NCI-H345 treated with DMSO at 0.1 percent for 48 hours (cell line): ENCODE results near the gene HNRNPAB.
"Not testable (repeated sequence)": the region's sequence is repeated elsewhere in the genome, so short reads cannot be mapped to it uniquely, and the experiment has no call there.

Experiments used
- DNase-seq: peaks from one replicate; lab custom pipeline; 2025; ENCODE audit not compliant: unreplicated experiment; lab: John Stamatoyannopoulos, UW

The HNRNPAB gene

GRCh38 chr5:178229111-178229510, 24.8 kb downstream of the HNRNPAB start:
- DNase-seq, result not testable (repeated sequence)

GRCh38 chr5:178229861-178230260, 25.5 kb downstream of the HNRNPAB start:
- no peak for DNase-seq

DNA sequence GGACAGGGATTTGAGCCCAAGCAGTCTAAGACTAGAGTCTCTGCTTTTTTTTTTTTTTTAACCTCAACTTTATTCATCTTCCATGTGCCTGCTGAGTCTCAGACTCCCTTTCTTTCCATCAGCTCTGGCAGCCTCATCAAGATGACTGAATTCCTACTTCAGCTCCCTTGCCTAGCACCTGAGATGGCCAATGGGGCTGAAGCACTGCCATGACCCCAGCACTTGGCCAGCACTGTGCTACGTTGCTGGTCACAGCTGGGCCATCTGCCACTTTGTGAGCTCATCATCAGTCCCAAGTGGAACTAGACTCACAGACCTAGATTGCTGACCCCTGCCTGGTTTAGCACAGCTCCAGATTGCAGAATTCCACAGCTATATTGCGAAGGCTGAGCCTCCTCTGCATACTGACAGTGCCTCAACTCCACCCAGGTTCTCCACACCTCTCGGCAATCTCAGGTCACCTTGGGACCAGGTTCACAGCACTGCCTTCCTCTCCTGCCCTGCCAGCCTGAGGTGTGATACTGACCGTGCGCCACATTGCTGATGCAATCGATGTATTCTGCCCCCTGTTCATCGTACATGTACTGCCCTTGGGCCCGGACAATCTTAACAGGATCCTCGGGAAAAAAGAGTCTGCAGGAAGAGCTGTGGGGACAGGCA, 26.7 kb downstream of the HNRNPAB start:
- no peak for DNase-seq

DNA sequence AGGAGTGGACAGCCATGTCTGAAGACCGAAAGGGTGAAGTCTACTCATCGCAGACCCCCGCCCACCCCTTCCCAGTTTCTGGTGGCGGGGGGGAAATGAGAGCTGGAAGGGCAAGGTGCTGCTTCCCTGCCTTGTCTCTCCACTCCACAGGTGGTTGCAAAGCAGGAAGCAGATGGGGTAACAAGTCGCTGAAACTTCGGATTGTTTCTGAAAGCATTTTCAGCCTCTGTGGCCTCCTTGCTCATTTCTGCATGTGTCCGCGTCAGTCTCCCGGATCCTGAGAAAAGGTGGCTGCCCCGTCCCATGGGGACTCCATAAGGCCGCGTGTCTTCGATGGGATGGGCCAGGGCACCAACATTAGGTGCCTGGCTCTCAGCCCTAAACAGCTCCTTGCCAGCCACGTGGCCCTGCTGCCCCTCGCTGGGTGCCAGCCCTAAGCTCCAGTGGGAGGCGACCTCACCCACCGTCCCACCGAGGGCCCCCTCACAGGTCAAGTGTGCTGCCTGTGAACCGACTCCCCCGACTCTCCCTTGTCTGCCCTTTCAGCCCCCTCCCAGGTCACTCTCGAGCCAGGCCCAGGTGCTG, 27.3 kb downstream of the HNRNPAB start:
- DNase-seq, result no peak

- DNase-seq, result peak; percentile 38
These were observed 28.0 kb downstream of the HNRNPAB start, which contains the start of gene PHYKPL for GRCh38 chr5:178232124-178232919. PHYKPL (minus strand) TSS chr5:178232802; CDS start chr5:178232550, 252 bp downstream.

DNA sequence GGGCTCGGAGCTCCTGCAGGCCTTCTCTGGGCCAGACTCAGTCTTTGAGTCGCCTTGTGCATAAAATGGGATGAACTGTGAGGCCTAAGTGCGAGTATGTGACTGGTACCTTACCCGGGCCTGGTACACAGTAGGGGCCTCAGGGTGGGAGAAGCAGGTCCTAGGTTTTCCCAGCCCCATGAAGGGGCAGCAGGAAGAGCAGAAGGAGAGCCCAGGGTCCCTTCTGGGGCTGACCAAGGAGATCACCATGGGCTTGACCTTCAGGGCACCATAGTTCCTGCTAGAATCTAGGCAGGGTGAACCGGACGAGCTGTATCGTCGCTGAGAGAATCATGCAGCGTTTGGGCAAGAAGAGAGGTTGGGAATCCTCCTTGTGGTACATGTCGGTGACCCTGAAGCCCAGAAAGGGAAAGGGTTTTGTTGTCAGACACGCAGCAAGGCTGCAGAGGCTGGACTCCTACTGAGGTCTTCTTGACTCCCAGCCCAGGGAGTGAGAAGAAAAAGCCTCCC, 28.6 kb downstream of the HNRNPAB start:
- no peak for DNase-seq

- DNase-seq, result peak; percentile 6
These were observed 29.9 kb downstream of the HNRNPAB start for GRCh38 chr5:178234121-178234749.

- peak; percentile 56 for DNase-seq
These were observed 30.6 kb downstream of the HNRNPAB start for GRCh38 chr5:178234750-178235587.

GRCh38 chr5:178235588-178235974, 31.2 kb downstream of the HNRNPAB start:
- DNase-seq, result no peak

GRCh38 chr5:178236126-178236525, 31.8 kb downstream of the HNRNPAB start:
- no peak for DNase-seq

DNA sequence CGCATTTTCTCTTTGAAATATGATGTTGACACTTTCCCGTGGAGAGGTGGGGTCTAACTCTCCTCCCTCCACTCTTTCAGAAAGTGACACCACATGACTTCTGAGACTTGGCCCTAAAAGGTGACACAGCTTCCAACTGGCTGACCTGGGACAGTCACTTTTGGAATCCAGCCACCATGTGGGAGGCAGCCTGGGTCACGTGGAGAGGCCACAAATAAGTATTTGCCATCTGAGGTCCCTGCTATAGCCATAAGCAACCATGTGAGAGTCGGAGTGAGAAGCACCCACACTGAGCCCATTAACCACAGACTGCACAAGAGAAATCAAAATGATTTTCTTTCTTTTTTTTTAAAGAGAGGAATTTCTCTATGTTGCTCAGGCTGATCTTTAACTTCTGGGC, 32.3 kb downstream of the HNRNPAB start:
- no peak for DNase-seq

GRCh38 chr5:178237431-178238312, 33.3 kb downstream of the HNRNPAB start:
- DNase-seq, result no peak

DNA sequence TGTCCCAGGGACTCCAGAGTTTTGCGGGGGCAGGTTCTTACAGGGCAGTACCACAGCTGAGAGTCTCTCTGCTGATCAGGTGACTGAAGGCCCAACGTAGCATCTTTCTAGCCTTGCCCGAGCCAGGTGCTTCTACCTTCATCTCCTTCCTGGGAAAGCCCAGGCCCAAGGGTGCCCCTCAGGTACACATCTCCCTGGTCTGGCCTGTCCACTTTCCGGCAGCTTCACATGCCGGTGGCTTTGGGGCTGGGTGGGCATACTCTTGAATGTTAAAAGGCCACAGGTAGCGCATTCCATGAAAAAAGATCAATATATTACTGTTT, 33.9 kb downstream of the HNRNPAB start:
- DNase-seq, result no peak

DNA sequence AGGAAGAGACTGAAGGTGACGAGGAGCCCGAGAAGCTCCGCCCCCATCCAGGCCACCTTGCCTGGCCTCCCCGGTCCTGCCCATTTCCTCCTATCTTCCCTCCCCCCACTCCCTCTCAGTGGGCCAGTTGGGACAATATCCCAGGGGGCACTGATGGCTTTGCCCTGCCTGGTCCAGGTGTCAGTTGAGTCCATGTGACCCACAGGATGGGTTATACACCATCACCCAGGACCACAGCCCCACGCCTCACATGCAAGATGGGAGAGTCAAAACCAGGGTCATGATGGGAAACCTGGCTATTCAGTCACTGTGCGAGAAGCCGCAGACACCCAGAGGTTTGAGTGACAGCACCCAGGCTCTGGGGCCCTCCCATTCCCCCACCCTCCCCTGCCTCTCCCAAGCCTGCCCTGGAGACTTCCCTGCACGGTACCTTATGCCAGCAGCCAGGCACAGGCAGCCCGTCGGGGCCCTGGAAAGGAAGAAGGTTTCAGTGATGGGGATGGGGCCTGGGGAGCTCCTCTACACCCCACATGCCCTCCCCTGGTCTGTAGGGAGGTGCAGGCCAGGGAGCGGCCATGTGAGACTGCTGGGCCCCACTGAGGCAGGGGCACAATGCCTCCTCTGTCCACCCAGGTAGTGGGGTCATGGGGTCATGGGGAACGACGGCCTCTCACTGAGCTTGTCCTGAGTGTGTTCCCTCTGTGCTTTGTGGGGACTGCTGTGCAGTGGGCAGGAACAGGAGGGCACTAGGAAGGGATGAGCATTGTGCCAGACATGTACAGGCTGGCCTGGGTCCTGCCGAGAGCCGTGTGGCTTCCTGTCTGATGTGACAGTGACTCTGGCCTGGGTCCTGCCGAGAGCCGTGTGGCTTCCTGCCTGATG, 34.6 kb downstream of the HNRNPAB start:
- DNase-seq, result no peak

GRCh38 chr5:178239626-178240301, 35.4 kb downstream of the HNRNPAB start:
- DNase-seq, result not testable (repeated sequence)

- no peak for DNase-seq
These were observed 36.0 kb downstream of the HNRNPAB start for GRCh38 chr5:178240341-178240741.

DNA sequence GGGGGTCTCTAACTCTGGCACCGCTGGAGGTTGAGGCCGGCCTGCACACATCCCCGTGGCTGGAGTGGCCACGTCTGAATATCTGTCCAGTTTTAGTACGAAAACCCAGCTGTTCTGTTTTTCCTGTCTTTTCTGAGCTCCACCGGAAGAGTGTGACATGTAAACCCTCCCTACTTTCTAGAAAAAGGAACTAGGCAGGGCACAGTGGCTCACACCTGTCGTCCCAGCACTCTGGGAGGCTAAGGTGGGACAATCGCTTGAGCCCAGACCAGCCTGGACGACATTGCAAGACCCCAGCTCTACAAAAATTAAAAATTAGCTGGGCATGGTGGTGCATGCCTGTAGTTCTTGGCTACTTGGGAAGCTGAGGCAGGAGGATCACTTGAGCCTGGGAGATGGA, 36.4 kb downstream of the HNRNPAB start:
- no peak for DNase-seq

- DNase-seq, result no peak
These were observed 36.9 kb downstream of the HNRNPAB start for GRCh38 chr5:178241231-178241663.
